Activated T-helper 1 cell treated with anti-CD3 and anti-CD28 coated beads, Interleukin-2, amount 50 U/mL, for 16 hours (primary cell): ENCODE data around the gene SPATS2.

Source experiments
- DNase-seq, 2 donors: peaks; one replicate each; pipeline ENCODE4 v3.0.0-alpha.2; 2020; ENCODE audit warnings: low read depth in 1 of 2, low spot score in 1 of 2

SPATS2 gene

GRCh38 chr12:49335955-49336644 lies 31.2 kb upstream of the SPATS2 start:
- no peak for DNase-seq

DNA sequence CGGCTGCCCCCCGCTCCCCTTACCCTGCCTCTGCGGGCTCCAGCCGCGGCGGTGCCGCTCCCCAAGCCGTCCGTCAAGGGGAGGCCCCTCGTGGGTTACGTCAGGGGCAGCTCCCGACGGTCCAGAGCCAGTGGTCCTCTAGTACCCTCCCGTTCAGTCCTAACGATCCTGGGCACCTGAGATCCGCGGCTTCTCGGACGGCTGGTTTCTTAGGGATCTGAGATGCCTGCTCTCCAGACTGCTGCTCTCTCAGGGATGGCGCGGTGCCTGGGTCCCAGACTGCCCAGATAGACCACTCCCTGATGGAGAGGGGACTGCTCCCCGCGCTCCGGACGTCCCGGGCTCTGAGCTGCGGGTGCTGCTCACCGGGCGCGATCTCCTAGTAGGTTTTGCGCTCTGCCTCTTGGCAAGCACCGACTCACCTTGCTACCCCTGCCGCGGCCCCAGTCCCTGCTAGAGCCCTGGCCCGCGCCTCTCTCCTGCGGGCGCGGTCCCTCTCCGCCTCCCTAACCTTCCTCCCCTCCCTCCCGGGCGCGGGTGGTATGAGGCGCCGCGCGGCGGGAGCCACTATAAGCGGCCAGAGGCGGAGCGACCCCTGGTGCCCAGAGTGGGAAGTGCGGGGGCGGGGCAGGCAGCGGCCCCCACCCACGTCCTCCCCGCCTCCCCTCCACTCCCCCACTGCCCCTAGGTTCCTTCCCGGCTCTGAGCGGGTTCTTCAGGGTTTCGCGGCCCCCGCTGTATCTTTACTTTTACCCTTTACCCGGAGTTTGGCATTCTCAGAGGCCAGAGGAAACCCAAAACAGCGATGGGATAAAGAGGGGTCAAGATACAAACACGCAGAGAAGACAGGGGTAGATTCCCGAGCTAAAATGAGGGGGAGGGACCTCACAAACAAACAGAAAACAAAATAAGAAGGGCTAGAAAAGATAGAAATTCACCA lies 30.3 kb upstream of the SPATS2 start, which contains the start of gene C1QL4:
C1QL4 (minus strand) TSS at position 544 of the 940 bp plus-strand sequence. CDS start 711 bp downstream, outside the sequence.
- DNase-seq: peak; percentile 82 to 87

- DNase-seq: no peak
Observed at GRCh38 chr12:49338830-49339463, 28.3 kb upstream of the SPATS2 start.

DNA sequence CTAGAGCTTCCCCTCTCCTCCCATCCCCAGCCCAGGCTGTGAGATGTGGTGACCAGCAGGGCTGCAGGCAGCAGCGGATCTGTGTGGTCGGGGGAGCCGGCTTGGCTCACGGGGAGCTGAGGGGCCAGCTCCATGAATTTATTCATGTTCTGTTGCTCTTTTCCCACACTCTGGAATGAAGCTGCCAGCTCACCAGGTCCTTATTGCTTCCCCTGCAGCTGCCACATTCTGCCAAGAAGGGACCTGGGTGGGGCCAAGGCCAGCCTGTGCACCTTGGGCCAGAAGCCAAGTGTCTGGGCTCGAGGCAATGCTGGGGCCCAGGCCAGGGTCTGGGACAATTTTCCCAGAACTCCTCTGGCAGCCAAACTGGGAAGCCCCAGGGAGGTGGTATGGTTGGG lies 27.8 kb upstream of the SPATS2 start:
- DNase-seq: no peak

GRCh38 chr12:49340095-49340870 lies 27.0 kb upstream of the SPATS2 start:
- no peak for DNase-seq

GRCh38 chr12:49340971-49341776 lies 26.1 kb upstream of the SPATS2 start:
- DNase-seq: no peak

- DNase-seq: no peak
Observed at GRCh38 chr12:49341777-49342065, 25.5 kb upstream of the SPATS2 start.

GRCh38 chr12:49342066-49342913 lies 25.0 kb upstream of the SPATS2 start:
- peak; percentile 49 to 54 for DNase-seq

GRCh38 chr12:49342914-49343731 lies 24.1 kb upstream of the SPATS2 start:
- peak in 1 of 2 donors; percentile 37 for DNase-seq

GRCh38 chr12:49344486-49345050 lies 22.7 kb upstream of the SPATS2 start:
- no peak for DNase-seq

- DNase-seq: no peak
Observed at GRCh38 chr12:49345051-49345824, 22.0 kb upstream of the SPATS2 start.

GRCh38 chr12:49345825-49346658 lies 21.2 kb upstream of the SPATS2 start:
- DNase-seq: no peak

DNA sequence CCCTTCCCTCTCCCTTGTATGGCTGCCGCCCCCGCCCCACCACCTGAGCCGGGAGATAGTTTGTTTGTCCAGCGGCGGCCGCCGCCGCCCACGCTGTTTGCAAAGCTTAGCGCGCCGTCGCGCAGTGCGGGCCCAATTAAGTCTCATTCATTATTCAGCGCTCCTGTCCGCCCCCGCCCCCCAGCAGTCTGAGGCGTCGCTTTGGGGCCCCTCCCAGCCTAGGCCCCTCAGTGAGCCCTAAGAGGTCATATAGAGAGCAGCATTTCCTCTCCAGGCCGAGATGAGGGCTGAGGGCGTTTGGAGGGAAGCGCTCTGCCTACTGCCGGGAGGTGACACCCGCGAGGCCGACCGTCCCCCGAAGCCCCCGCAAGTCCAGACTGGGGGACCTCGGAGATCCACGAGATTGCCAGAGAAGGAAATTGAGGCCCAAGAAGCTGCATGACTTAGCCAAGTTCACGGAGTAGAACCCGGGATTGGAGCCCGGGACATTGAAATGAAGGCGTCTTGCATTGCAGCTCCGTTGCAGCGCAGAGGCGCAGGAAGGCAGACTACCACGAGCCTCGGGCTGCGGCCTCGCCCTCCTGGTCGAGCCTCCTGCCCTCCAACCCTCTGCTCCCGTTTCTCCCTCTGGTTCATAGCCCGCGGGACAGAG lies 20.5 kb upstream of the SPATS2 start, which contains the start of gene DNAJC22:
DNAJC22 (plus strand) TSS at position 230 of the 652 bp plus-strand sequence. CDS start 1,985 bp downstream, outside the sequence.
- no peak for DNase-seq

DNA sequence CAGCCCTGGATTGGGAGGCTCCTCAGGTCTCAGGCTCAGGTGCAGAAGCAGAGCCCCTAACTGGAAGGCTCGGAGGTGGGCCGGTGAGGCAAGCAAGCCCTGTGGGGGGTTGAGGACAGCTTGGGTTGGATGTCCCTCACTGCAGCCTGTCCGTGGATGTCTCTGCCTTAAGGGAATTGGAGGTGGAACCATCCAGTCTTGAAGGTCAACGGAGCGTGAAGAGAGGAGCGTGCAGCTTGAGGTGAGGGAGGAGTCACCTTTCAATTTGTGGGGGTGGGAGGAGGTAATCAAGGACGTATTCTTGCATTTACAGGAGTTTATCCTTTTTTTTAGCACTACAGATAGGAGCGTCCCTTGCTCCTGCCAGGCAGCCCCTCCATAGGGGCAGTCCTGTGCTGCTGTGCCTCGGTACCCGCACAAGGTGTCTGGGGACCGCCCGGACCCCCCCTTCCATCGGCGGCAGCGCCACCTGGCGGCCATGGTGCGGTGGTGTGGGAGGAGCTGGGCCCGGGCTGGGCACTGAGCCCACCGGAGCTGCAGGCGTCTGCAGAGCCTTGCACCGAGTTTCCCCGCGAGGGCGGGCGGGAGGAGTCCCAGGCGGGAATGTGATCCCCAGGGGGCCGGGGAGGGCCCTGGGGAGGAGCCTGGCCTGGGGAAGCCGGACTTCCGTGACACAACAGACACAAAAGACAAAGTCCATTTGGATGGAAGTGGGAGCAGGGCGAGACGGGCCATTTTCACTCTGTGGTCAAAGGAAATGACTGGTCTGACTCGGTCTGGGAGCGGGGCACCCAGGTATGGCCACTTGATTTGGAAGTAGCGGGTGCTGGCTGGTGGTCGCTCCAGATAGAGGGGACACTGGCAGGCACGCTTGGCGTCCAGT lies 19.7 kb upstream of the SPATS2 start:
- DNase-seq: peak; percentile 67 to 76

- DNase-seq: no peak
Observed at GRCh38 chr12:49348781-49349180, 18.5 kb upstream of the SPATS2 start.
